ENCODE measurements around the gene LPO. TPM values are rescaled to one million over a fixed set of nuclear protein-coding genes. Genes with fewer than 3 reads are reported as not detected.

Gene LPO
- total RNA-seq, 1 experiment from 2014 or later, result 0.54 TPM

DNA sequence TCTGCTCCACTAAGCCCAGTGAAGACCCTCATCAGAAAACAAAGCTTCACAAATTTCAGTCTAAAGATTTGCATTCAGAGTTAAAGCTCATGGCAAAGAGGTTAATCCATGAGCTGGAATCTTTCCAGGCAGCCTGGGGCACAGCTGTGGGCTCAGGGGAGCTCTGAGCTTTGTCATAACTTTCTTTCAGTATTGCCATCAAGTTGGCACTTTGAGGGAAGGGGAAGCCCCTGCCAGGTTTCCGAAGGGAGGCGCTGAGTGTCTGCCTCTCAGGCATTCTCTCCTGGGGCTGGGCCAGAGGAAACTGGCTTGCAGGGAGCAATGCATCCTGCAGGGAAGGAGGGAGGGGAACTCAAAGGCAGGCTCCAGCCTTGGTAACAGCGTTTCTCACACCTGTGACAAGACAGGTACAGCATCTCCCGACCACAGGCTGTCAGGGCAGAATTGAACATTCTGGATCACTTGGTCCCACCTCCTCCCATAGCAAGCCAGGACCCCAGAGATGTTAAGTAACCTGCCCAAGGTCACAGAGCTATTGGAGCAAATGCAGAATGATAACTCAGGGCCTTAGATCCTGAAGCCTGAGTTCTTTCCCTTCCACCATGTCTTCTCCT lies 3.9 kb downstream of the LPO start:
- Histone ChIP-seq H3K9me3 (no peaks in the 10 kb centered on the region), H3K36me3 (ENCODE audit: control insufficient read depth, insufficient read depth, low read length) (no peaks in the 10 kb centered on the region), H3K4me1 (no peaks in the 10 kb centered on the region), H3K27me3 (replicated peaks; ENCODE audit: control insufficient read depth, insufficient read depth, low read length) (no peaks in the 10 kb centered on the region), H3K4me3 (ENCODE audit: low read depth, low read length) (no peak overlapping the region)
- no peak for DNase-seq
- H3K9me3 Mint-ChIP-seq (ENCODE audit: unreplicated experiment), result no peaks in the 10 kb centered on the region
- no TSS peak for BruUV-seq (replicated peaks)
- ChIA-PET CTCF (no interaction called here), POLR2A (no interaction called here)
- H3K27me3 Mint-ChIP-seq (ENCODE audit: insufficient read depth, unreplicated experiment), result peaks cover 26% of the 10 kb centered on the region
- H3K27ac Mint-ChIP-seq (ENCODE audit: unreplicated experiment), result no peak overlapping the region
- intact Hi-C loops (cut with micrococcal nuclease; ENCODE audit: unreplicated experiment), result no loop called here
- H3K36me3 Mint-ChIP-seq (ENCODE audit: insufficient read depth, unreplicated experiment), result peaks cover 5% of the 10 kb centered on the region
- TF ChIP-seq, protein P1, sequence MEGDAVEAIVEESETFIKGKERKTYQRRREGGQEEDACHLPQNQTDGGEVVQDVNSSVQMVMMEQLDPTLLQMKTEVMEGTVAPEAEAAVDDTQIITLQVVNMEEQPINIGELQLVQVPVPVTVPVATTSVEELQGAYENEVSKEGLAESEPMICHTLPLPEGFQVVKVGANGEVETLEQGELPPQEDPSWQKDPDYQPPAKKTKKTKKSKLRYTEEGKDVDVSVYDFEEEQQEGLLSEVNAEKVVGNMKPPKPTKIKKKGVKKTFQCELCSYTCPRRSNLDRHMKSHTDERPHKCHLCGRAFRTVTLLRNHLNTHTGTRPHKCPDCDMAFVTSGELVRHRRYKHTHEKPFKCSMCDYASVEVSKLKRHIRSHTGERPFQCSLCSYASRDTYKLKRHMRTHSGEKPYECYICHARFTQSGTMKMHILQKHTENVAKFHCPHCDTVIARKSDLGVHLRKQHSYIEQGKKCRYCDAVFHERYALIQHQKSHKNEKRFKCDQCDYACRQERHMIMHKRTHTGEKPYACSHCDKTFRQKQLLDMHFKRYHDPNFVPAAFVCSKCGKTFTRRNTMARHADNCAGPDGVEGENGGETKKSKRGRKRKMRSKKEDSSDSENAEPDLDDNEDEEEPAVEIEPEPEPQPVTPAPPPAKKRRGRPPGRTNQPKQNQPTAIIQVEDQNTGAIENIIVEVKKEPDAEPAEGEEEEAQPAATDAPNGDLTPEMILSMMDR (IDR thresholded peaks at IDR 0.05; ENCODE audit: insufficient read depth in 1 of 2, low read depth in 1 of 2, low read length in 1 of 2, severe bottlenecking in 1 of 2, unreplicated experiment in 1 of 2), result no peak
- no peak overlapping the region for H3K4me3 Mint-ChIP-seq (ENCODE audit: unreplicated experiment)
- peaks cover 17% of the 10 kb centered on the region for H3K4me1 Mint-ChIP-seq (ENCODE audit: low read depth, unreplicated experiment)

DNA sequence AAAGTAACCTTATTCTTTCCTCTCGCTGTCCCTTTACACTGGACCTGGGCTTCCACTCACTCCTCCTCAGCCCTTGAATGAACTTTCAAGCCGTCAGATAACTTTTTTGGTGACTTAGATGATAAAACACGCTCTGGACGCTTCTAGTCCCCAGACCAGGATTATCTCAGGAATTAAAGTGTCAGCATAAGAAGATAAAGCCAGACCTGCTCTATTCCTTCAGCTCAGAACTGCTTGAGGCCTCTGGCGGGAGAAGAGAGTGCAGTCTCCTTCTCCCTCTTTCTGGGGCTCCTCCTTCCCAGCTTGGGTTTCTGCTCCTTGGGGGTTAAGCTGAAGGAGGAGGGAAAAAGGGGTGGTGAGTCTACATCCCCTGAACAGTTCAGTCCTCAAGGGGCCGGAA lies 6.6 kb downstream of the LPO start:
- no peak for DNase-seq
- Mint-ChIP-seq H3K4me1 (ENCODE audit: low read depth, unreplicated experiment) (peaks cover 17% of the 10 kb centered on the region), H3K4me3 (ENCODE audit: unreplicated experiment) (no peak overlapping the region), H3K9me3 (ENCODE audit: unreplicated experiment) (no peaks in the 10 kb centered on the region), H3K36me3 (ENCODE audit: insufficient read depth, unreplicated experiment) (peaks cover 5% of the 10 kb centered on the region), H3K27me3 (ENCODE audit: insufficient read depth, unreplicated experiment) (peaks cover 23% of the 10 kb centered on the region), H3K27ac (ENCODE audit: unreplicated experiment) (no peak overlapping the region)
- TF ChIP-seq, protein P1 (IDR thresholded peaks at IDR 0.05; ENCODE audit: insufficient read depth in 1 of 2, low read depth in 1 of 2, low read length in 1 of 2, severe bottlenecking in 1 of 2, unreplicated experiment in 1 of 2), result no peak
- BruUV-seq (replicated peaks), result no TSS peak
- ChIA-PET POLR2A (no interaction called here), CTCF (interaction anchor here (0.5 kb wide), 1 partner anchor 314 kb away, joined by 4 read pairs; no protein-coding TSS in a partner anchor)
- H3K36me3 ChIP-seq (ENCODE audit: control insufficient read depth, insufficient read depth, low read length), result no peaks in the 10 kb centered on the region
- no peak overlapping the region for H3K4me3 ChIP-seq (ENCODE audit: low read depth, low read length)
- intact Hi-C loops (cut with micrococcal nuclease; ENCODE audit: unreplicated experiment), result no loop called here
- no peaks in the 10 kb centered on the region for H3K9me3 ChIP-seq
- peaks cover 3% of the 10 kb centered on the region for H3K4me1 ChIP-seq
- H3K27me3 ChIP-seq (replicated peaks; ENCODE audit: control insufficient read depth, insufficient read depth, low read length), result no peaks in the 10 kb centered on the region

DNA sequence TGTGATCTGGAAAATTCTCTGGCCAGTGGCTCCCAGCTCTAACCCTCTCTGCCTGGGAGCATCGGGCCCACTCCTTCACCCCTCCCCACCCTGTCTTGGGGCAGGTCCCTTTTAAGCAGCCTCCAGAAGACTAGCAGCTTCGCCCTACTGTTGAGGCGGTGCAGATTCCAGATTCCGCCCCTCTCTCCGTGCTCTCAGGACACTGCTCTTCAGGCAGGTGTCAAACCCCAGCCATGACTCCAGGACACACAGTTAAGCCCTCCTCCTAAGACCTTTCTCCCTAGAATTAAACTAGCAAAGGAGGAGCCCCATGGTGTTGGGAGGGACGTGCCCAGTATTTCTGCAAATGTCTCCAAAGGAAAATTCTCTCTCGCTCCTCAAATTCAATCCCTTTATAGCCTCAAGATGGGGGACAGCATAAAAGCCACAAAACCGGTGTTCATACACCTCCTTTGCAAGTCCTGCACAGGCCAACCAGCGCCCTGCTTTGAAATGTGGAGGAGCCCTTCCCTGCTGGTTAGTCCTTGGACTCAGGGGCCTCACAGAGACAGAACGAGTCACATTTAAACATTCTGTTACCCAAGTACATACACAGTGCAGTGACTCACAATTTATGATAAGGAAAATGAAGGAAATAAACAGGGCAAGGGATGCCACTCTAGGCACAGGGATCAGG lies 7.2 kb downstream of the LPO start:
- H3K4me3 ChIP-seq (ENCODE audit: low read depth, low read length), result no peak overlapping the region
- peaks cover 5% of the 10 kb centered on the region for H3K36me3 Mint-ChIP-seq (ENCODE audit: insufficient read depth, unreplicated experiment)
- no peaks in the 10 kb centered on the region for H3K9me3 ChIP-seq
- H3K9me3 Mint-ChIP-seq (ENCODE audit: unreplicated experiment), result no peaks in the 10 kb centered on the region
- peaks cover 3% of the 10 kb centered on the region for H3K4me1 ChIP-seq
- TF ChIP-seq, protein P1 (IDR thresholded peaks at IDR 0.05; ENCODE audit: insufficient read depth in 1 of 2, low read depth in 1 of 2, low read length in 1 of 2, severe bottlenecking in 1 of 2, unreplicated experiment in 1 of 2), result no peak
- POLR2A ChIA-PET, result no interaction called here
- H3K27me3 Mint-ChIP-seq (ENCODE audit: insufficient read depth, unreplicated experiment), result peaks cover 19% of the 10 kb centered on the region
- no peaks in the 10 kb centered on the region for H3K27me3 ChIP-seq (replicated peaks; ENCODE audit: control insufficient read depth, insufficient read depth, low read length)
- no peak for DNase-seq
- intact Hi-C loops (cut with micrococcal nuclease; ENCODE audit: unreplicated experiment), result no loop called here
- CTCF ChIA-PET, result no interaction called here
- H3K27ac Mint-ChIP-seq (ENCODE audit: unreplicated experiment), result no peak overlapping the region
- H3K36me3 ChIP-seq (ENCODE audit: control insufficient read depth, insufficient read depth, low read length), result no peaks in the 10 kb centered on the region
- no peak overlapping the region for H3K4me3 Mint-ChIP-seq (ENCODE audit: unreplicated experiment)
- H3K4me1 Mint-ChIP-seq (ENCODE audit: low read depth, unreplicated experiment), result peaks cover 17% of the 10 kb centered on the region
- BruUV-seq (replicated peaks), result no TSS peak

All from Caco-2 (cell line).